GM12878 (cell line): ENCODE measurements around the gene C15orf62. TPM values are rescaled to one million over a fixed set of nuclear protein-coding genes. Genes with fewer than 3 reads are reported as not detected.

Experiments
- ATAC-seq: fragments of 200-7000 bp; cut with Tn5 transposase; 3 replicates; pipeline ENCODE4 v1.9.1; 2020; ENCODE audit warnings: mild to moderate bottlenecking, moderate library complexity
- BruUV-seq: library from RNA; stranded (reverse); fragments of 400-500 nt; replicated peaks from 2 replicates; lab custom pipeline; 2021; lab: Mats Ljungman, UMichigan
- CTCF ChIA-PET: fragments of 300-600 bp; sonication (Branson Sonifier 250); formaldehyde crosslinking; extraction: SDS; loops from one replicate; lab custom pipeline; 2021; ENCODE audit warnings: inconsistent platforms; lab: Yijun Ruan, JAX
- POLR2A ChIA-PET: fragments of 350-600 bp; formaldehyde crosslinking; extraction: SDS; loops from one replicate; lab custom pipeline; 2021; ENCODE audit warnings: inconsistent platforms; lab: Charles Lee
- RAD21 ChIA-PET: fragments of 300-600 bp; sonication (Branson Sonifier 250); formaldehyde crosslinking; loops from one replicate; lab custom pipeline; 2023; ENCODE audit warnings: antibody characterized with exemption; ENCODE audit not compliant: unreplicated experiment; lab: Charles Lee
- SMC1A ChIA-PET: fragments of 300-600 bp; sonication (Branson Sonifier 250); formaldehyde crosslinking; loops from one replicate; lab custom pipeline; 2023; ENCODE audit not compliant: unreplicated experiment, uncharacterized antibody; lab: Charles Lee
- DNase-seq: peaks from one replicate; pipeline ENCODE4 v3.0.0-alpha.2; 2011; ENCODE audit warnings: low read depth, low spot score
- FAIRE-seq: peaks from 3 replicates; lab custom pipeline; 2011; peaks lifted over from hg19 to GRCh38; lab: Jason Lieb, UNC
- H2AFZ ChIP-seq: 2 replicates; pipeline ENCODE4 v1.6.0; 2011; ENCODE audit warnings: low read depth, low read length, control low read depth; ENCODE audit not compliant: control insufficient read depth
- H3K27ac ChIP-seq: 2 replicates; pipeline ENCODE4 v1.5.1; 2011; ENCODE audit warnings: control low read depth; ENCODE audit not compliant: control insufficient read depth, insufficient read depth
- H3K27me3 ChIP-seq, 2 experiments: replicated peaks in 1 of 2; 2 replicates each; pipeline versions ENCODE4 v1.6.0 to v1.6.1; 2011; ENCODE audit warnings: low read length in 1 of 2; ENCODE audit not compliant: control insufficient read depth in 2 of 2, insufficient read depth in 2 of 2
- H3K36me3 ChIP-seq, 2 experiments: 2 replicates each; pipeline ENCODE4 v1.5.1; 2011; ENCODE audit warnings: low read length in 1 of 2; ENCODE audit not compliant: control insufficient read depth in 2 of 2, insufficient read depth in 2 of 2
- H3K4me1 ChIP-seq: 2 replicates; pipeline ENCODE4 v1.6.1; 2011; ENCODE audit warnings: mild to moderate bottlenecking, low read length, moderate library complexity, mixed read lengths; ENCODE audit not compliant: control insufficient read depth, insufficient read depth
- H3K4me2 ChIP-seq: 2 replicates; pipeline ENCODE4 v1.6.0; 2011; ENCODE audit warnings: control low read depth; ENCODE audit not compliant: control insufficient read depth, insufficient read depth
- H3K4me3 ChIP-seq: fragments of 200-600 bp; sonication (generic); 2 replicates; pipeline ENCODE4 v1.5.1; 2016
- H3K79me2 ChIP-seq: 2 replicates; pipeline ENCODE4 v1.6.0; 2011; ENCODE audit warnings: low read length; ENCODE audit not compliant: control insufficient read depth, insufficient read depth
- H3K9ac ChIP-seq: 2 replicates; pipeline ENCODE4 v1.8.0; 2011; ENCODE audit warnings: low read length, control low read depth, mixed read lengths; ENCODE audit not compliant: control insufficient read depth, insufficient read depth
- H3K9me3 ChIP-seq: replicated peaks from 3 replicates; pipeline ENCODE4 v1.5.1; 2011; ENCODE audit warnings: mild to moderate bottlenecking, low read length; ENCODE audit not compliant: control insufficient read depth, insufficient read depth
- H4K20me1 ChIP-seq: 2 replicates; pipeline ENCODE4 v1.6.0; 2011; ENCODE audit not compliant: control insufficient read depth, insufficient read depth
- MTA2 ChIP-seq: fragments of 450-650 bp; IDR thresholded peaks from 2 replicates; pipeline ENCODE4 v1.6.1; 2016; ENCODE audit warnings: low read depth, mild to moderate bottlenecking, moderate library complexity
- MXI1 ChIP-seq: fragments of 150-350 bp; IDR thresholded peaks from 2 replicates; pipeline ENCODE4 v1.6.1; 2011; ENCODE audit warnings: low read depth, mild to moderate bottlenecking, inconsistent platforms, low read length, improper control_type of control experiment
- NR2C1 ChIP-seq: fragments of 450-650 bp; IDR thresholded peaks from 2 replicates; pipeline ENCODE4 v1.6.1; 2017; ENCODE audit warnings: antibody characterized with exemption, mild to moderate bottlenecking, moderate library complexity
- NR2C2 ChIP-seq: IDR thresholded peaks from 2 replicates; pipeline ENCODE4 v1.6.1; 2011; ENCODE audit warnings: borderline replicate concordance, low read depth; ENCODE audit not compliant: control insufficient read depth, insufficient read length
- PML ChIP-seq: IDR thresholded peaks from 2 replicates; pipeline ENCODE4 v1.6.1; 2012; ENCODE audit warnings: low read length, inconsistent platforms
- POLR2AphosphoS5 ChIP-seq: IDR thresholded peaks from 2 replicates; pipeline ENCODE4 v1.6.1; 2011; ENCODE audit warnings: mild to moderate bottlenecking, low read length, inconsistent platforms
- SIX5 ChIP-seq: IDR thresholded peaks from 2 replicates; pipeline ENCODE4 v1.6.1; 2011; ENCODE audit warnings: mild to moderate bottlenecking, low read depth, low read length, moderate library complexity; ENCODE audit not compliant: severe bottlenecking
- SMAD1 ChIP-seq: fragments of 450-650 bp; IDR thresholded peaks from 2 replicates; pipeline ENCODE4 v1.6.1; 2018; ENCODE audit warnings: mild to moderate bottlenecking, low read depth; ENCODE audit not compliant: partially characterized antibody
- SMARCA5 ChIP-seq: fragments of 450-650 bp; IDR thresholded peaks from 2 replicates; pipeline ENCODE4 v1.6.1; 2017; ENCODE audit warnings: mild to moderate bottlenecking
- SUPT20H ChIP-seq: IDR thresholded peaks from 2 replicates; pipeline ENCODE4 v1.6.1; 2011; ENCODE audit warnings: low read depth, mild to moderate bottlenecking, low read length, moderate library complexity, borderline replicate concordance; ENCODE audit not compliant: control insufficient read depth
- TBL1XR1 ChIP-seq: IDR thresholded peaks from 2 replicates; pipeline ENCODE4 v1.6.1; 2012; ENCODE audit warnings: low read depth, low read length, improper control_type of control experiment
- YBX1 ChIP-seq: fragments of 450-650 bp; IDR thresholded peaks from 2 replicates; pipeline ENCODE4 v1.6.1; 2016; ENCODE audit warnings: antibody characterized with exemption
- YY1 ChIP-seq: IDR thresholded peaks from 2 replicates; pipeline ENCODE4 v1.6.1; 2011; ENCODE audit warnings: low read depth, mild to moderate bottlenecking, low read length
- ZNF384 ChIP-seq: IDR thresholded peaks from 2 replicates; pipeline ENCODE4 v1.6.1; 2012; ENCODE audit warnings: low read depth, mild to moderate bottlenecking, low read length, improper control_type of control experiment, borderline replicate concordance
- WGBS: methylation state at CpG from one replicate; pipeline ENCODE4 v1.1.6; 2016; ENCODE audit warnings: low lambda C conversion rate; ENCODE audit not compliant: insufficient replicate concordance, insufficient coverage; ENCODE audit errors: missing lambda C conversion rate; 5-methylcytosine and 5-hydroxymethylcytosine counted together
- in situ Hi-C: fragments of 300-500 bp; cut with MboI; formaldehyde crosslinking; loops from 9 replicates; pipeline ENCODE4 v1.14.3; 2018; ENCODE audit warnings: mixed read lengths
- intact Hi-C: fragments of 100-400 bp; cut with micrococcal nuclease; formaldehyde crosslinking; loops from one replicate; pipeline ENCODE4 v1.14.2; 2022; ENCODE audit not compliant: unreplicated experiment
- polyA plus RNA-seq, 11 experiments: library from polyadenylated mRNA; depleted of rRNA in 4 of 11; unstranded in 6 of 11; stranded (reverse) in 5 of 11; fragments of >200 nt; fragmentation: Nextera tagmentation in 4 of 11; fragmentation: Illumina TruSeq in 1 of 11; extraction: Ambion mirVana in 4 of 11; extraction: Trizol in 1 of 11; gene quantifications; 1 replicate in 1 of 11; 2 replicates in 10 of 11; pipeline versions ENCODE4 v1.2.1 to v1.2.3, GENCODE V29; 2011 to 2016; ENCODE audit warnings: inconsistent platforms in 2 of 11, missing spikeins in 2 of 11, low read depth in 1 of 11
- total RNA-seq, 4 experiments: library from RNA; depleted of rRNA in 3 of 4; stranded (reverse); fragments of >200 nt in 3 of 4; fragmentation: Illumina TruSeq in 1 of 4; extraction: Trizol in 1 of 4; gene quantifications; 2 replicates each; pipeline versions ENCODE4 v1.2.1 to v1.2.3, GENCODE V29; 2013 to 2021

Gene C15orf62
- total and polyA plus RNA-seq, 10 of the 15 experiments (the other 5 are each of a cell fraction or from before 2014, with no cell fraction given): 0.06 to 0.68 (median 0.40) TPM; not detected in 1

DNA sequence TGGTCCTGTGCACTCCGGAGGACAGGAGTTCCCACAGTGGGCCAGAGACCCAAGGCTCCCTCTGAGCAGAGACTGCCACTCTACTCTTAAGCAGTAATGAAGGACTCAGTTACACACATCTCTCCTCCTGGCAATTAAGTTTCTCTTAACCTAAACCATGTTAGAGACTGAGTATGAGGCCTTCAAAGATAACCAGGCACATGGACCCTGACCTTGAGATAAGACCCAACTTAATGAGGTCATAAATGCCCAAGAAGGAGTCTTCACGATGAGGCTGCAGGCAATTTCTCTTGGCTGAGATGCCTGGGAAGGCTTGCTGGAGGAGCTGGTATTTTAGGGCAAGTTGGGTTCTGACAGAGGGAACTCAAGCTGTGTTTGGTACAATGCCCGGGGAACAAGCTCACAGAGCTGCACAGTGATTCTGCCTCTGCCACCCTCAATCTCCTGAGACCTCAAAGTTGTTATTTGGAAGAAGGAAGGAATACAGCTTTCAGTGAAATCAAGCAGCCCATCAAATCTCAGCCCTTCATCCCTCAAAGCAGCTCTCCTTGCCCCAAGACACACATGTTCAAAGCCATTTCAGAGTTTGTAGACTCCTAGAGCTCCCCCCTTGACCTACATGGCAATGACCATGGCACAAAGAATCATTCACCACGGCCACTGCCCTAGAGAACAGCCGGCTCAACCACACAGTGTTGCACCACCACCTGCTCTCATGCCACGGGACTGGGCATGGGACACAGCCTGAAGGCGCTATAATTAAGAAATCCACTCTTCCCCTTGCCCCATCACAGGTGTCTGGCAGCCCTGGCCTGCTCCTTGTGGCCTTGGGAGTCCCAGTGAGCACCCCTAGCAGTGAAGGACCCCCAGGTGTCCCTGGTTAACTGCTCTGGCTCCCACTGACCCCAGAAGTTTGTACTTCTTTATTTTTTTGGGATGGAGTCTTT, 21.8 kb upstream of the C15orf62 start:
- no TSS peak for BruUV-seq
- no peak overlapping the region for H3K4me2 ChIP-seq
- CTCF ChIA-PET: interaction anchor here (0.5 to 3.2 kb wide), 10 partner anchors 21 to 689 kb away, joined by 3 to 37 read pairs (median 4); partner anchors contain the start of gene VPS18
- RAD21 ChIA-PET: interaction anchor here (0.6 to 2.3 kb wide), 6 partner anchors 9 to 158 kb away, joined by 3 to 14 read pairs (median 3); partner anchors contain the start of gene SPINT1
- no peak for TF ChIP-seq PML
- no peak for TF ChIP-seq TBL1XR1
- TF ChIP-seq YY1: no peak
- TF ChIP-seq, all 136 proteins: peak for 0
- intact Hi-C loops (loop anchor here (5.0 kb wide), 1 partner anchor 34 kb away; no protein-coding TSS in a partner anchor), in situ Hi-C loops (no loop called here)
- no peak overlapping the region for H2AFZ ChIP-seq
- no peak for DNase-seq
- SMC1A ChIA-PET: interaction anchor here (0.8 to 2.3 kb wide), 6 partner anchors 23 to 221 kb away, joined by 3 to 22 read pairs (median 4); no protein-coding TSS in a partner anchor
- H4K20me1 ChIP-seq: no peaks in the 10 kb centered on the region
- POLR2A ChIA-PET: interaction anchor here (1.0 kb wide), 1 partner anchor 14 kb away, joined by 3 read pairs; no protein-coding TSS in a partner anchor
- no peak for ATAC-seq
- H3K36me3 ChIP-seq: peaks cover 18 to 20% of the 10 kb centered on the region in 2 experiments
- H3K4me1 ChIP-seq: peaks cover 9% of the 10 kb centered on the region
- H3K27ac ChIP-seq: no peak overlapping the region
- no peak for FAIRE-seq
- no peaks in the 10 kb centered on the region for H3K9me3 ChIP-seq
- WGBS: 79% methylated on average over 7 of the region's 7 CpGs
- peaks cover 9% of the 10 kb centered on the region for H3K79me2 ChIP-seq
- no peak overlapping the region for H3K4me3 ChIP-seq
- no peak overlapping the region for H3K9ac ChIP-seq
- no peaks in the 10 kb centered on the region for H3K27me3 ChIP-seq

- FAIRE-seq: no peak
- no peak overlapping the region for H3K4me3 ChIP-seq
- H2AFZ ChIP-seq: no peak overlapping the region
- WGBS: 100% methylated on average over 4 of the region's 4 CpGs
- intact Hi-C loops: loop anchor here (5.0 kb wide), 1 partner anchor 33 kb away; no protein-coding TSS in a partner anchor
- H3K4me2 ChIP-seq: no peak overlapping the region
- H4K20me1 ChIP-seq: no peaks in the 10 kb centered on the region
- no TSS peak for BruUV-seq
- SMC1A ChIA-PET: interaction anchor here (1.1 kb wide), 1 partner anchor 36 kb away, joined by 5 read pairs; no protein-coding TSS in a partner anchor
- RAD21 ChIA-PET: no interaction called here
- POLR2A ChIA-PET: no interaction called here
- in situ Hi-C loops: no loop called here
- H3K9me3 ChIP-seq: no peaks in the 10 kb centered on the region
- H3K27ac ChIP-seq: no peak overlapping the region
- H3K4me1 ChIP-seq: peaks cover 3% of the 10 kb centered on the region
- H3K9ac ChIP-seq: no peak overlapping the region
- no peaks in the 10 kb centered on the region for H3K27me3 ChIP-seq
- peaks cover 16 to 17% of the 10 kb centered on the region in 2 experiments for H3K36me3 ChIP-seq
- no peak for ATAC-seq
- DNase-seq: no peak
- no peak for TF ChIP-seq YBX1
- no peak for TF ChIP-seq NR2C1
- no peak for TF ChIP-seq MXI1
- TF ChIP-seq SUPT20H: no peak
- no peak for TF ChIP-seq ZNF384
- no peak for TF ChIP-seq MTA2
- no peak for TF ChIP-seq POLR2AphosphoS5
- no peak for TF ChIP-seq SIX5
- TF ChIP-seq SMAD1: no peak
- TF ChIP-seq SMARCA5: no peak
- no peak for TF ChIP-seq NR2C2
- CTCF ChIA-PET: interaction anchor here (1.1 to 3.5 kb wide), 2 partner anchors 33 to 36 kb away, joined by 3 to 20 read pairs; no protein-coding TSS in a partner anchor
- H3K79me2 ChIP-seq: peaks cover 13% of the 10 kb centered on the region
Observed at GRCh38 chr15:40749151-40749630, 20.6 kb upstream of the C15orf62 start.
